ENCODE measurements around the gene TECPR2. TPM values are rescaled to one million over a fixed set of nuclear protein-coding genes. Genes with fewer than 3 reads are reported as not detected.

Gene TECPR2
- total RNA-seq, 2 experiments from 2014 or later: 9.8 to 10.2 TPM

DNA sequence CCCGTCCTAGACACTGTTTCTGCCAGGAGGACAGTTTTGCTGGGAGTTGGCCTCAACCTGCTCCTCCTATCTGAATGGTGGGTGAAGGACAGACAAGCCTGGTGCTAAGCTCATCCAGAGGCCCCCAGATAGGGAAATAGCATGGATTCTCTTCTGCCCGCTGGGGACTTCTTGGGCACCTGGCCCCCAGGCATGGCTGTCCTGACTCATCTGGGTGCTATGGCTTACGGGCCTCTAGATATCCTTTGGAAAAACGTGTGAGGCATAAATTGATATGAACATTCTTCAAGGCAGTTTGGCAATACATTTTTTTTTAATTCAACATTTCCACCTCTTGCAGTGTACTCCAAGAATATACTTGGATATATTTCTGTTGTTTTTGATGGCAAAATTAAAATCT is 8.6 kb downstream of the TECPR2 start:
- H3K4me3 Mint-ChIP-seq: no peak overlapping the region
- no peak for DNase-seq
- POLR2A ChIA-PET: no interaction called here

GRCh38 chr14:102373110-102373509 is 10.4 kb downstream of the TECPR2 start:
- POLR2A ChIA-PET: no interaction called here
- Mint-ChIP-seq H3K4me3 (no peak overlapping the region), H3K27me3 (no peaks in the 10 kb centered on the region), H3K4me1 (peaks cover 20% of the 10 kb centered on the region), H3K27ac (no peak overlapping the region), H3K36me3 (peaks cover 3% of the 10 kb centered on the region), H3K9me3 (no peaks in the 10 kb centered on the region)
- DNase-seq (no peak), ATAC-seq (ENCODE audit: low read depth) (no peak)

More for the DNA sequence above, 8.6 kb downstream of the TECPR2 start:
- H3K9me3 Mint-ChIP-seq: no peaks in the 10 kb centered on the region
- H3K27me3 Mint-ChIP-seq: no peaks in the 10 kb centered on the region
- no peak overlapping the region for H3K27ac Mint-ChIP-seq
- ATAC-seq (ENCODE audit: low read depth): no peak
- peaks cover 19% of the 10 kb centered on the region for H3K4me1 Mint-ChIP-seq
- peaks cover 3% of the 10 kb centered on the region for H3K36me3 Mint-ChIP-seq

DNA sequence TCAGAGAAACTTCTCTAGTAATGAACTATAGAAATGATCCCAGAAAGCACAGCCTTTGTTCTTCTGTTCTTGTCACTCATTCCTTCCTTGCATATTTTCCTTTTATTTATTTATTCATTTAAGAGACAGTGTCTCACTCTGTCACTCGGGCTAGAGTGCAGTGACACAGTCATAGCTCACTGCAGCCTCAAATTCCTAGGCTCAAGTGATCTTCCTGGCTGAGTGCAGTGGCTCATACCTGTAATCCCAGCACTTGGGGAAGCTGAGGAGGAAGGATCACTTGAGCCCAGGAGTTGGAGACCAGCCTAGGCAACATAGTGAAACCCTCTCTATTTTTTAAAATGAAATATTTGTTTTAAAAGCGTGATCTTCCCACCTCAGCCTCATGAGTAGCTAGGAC is 11.5 kb downstream of the TECPR2 start:
- no peaks in the 10 kb centered on the region for H3K27me3 Mint-ChIP-seq
- DNase-seq: no peak
- no peak for ATAC-seq (ENCODE audit: low read depth)
- peaks cover 16% of the 10 kb centered on the region for H3K4me1 Mint-ChIP-seq
- POLR2A ChIA-PET: no interaction called here
- H3K27ac Mint-ChIP-seq: no peak overlapping the region
- H3K4me3 Mint-ChIP-seq: no peak overlapping the region
- no peaks in the 10 kb centered on the region for H3K9me3 Mint-ChIP-seq
- peaks cover 3% of the 10 kb centered on the region for H3K36me3 Mint-ChIP-seq

GRCh38 chr14:102375119-102375518 is 12.4 kb downstream of the TECPR2 start:
- POLR2A ChIA-PET: no interaction called here
- no peak for ATAC-seq (ENCODE audit: low read depth)
- peaks cover 15% of the 10 kb centered on the region for H3K4me1 Mint-ChIP-seq
- H3K27ac Mint-ChIP-seq: no peak overlapping the region
- no peak overlapping the region for H3K4me3 Mint-ChIP-seq
- no peaks in the 10 kb centered on the region for H3K27me3 Mint-ChIP-seq
- H3K9me3 Mint-ChIP-seq: no peaks in the 10 kb centered on the region
- no peak for DNase-seq
- H3K36me3 Mint-ChIP-seq: peaks cover 5% of the 10 kb centered on the region

DNA sequence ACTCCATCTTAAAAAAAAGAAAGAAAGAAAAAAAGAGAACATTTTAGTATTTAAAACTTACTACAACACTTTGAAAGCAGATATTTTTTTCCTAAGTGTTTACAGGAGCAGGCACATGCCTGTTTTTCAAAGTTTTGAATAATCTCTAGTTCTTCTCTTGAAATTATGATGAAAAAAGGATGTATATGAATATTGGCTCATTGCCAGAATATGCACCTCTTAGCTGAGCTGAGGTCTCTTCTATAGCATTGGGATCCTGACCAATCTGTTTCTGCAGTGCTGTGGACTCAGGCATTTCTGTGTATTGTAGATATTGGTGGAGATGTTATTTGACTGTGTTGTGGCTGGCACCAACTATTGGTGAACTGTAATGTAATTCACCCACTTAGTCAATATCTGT is 15.0 kb downstream of the TECPR2 start:
- DNase-seq (no peak), ATAC-seq (ENCODE audit: low read depth) (no peak)
- H3K27me3 Mint-ChIP-seq: no peaks in the 10 kb centered on the region
- peaks cover 4% of the 10 kb centered on the region for H3K36me3 Mint-ChIP-seq
- POLR2A ChIA-PET: no interaction called here
- H3K9me3 Mint-ChIP-seq: no peaks in the 10 kb centered on the region
- H3K4me1 Mint-ChIP-seq: peaks cover 12% of the 10 kb centered on the region
- H3K27ac Mint-ChIP-seq: no peak overlapping the region
- no peak overlapping the region for H3K4me3 Mint-ChIP-seq

DNA sequence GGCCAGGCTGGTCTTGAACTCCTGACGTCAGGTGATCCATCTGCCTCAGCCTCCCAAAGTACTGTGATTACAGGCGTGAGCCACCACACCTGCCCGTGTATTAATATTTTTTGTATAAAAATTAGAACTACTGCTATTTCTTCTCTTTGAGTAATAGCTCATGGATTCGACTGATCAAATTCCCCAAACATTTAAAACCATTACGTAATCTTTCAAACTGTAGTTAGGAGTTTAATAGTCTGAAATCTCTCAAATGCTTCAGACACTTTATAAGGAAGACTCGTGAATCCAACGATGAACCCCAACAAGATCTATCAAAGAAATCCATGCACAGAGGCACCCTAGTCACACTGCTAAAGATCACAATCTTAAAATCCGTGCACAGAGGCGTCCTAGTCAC is 16.1 kb downstream of the TECPR2 start:
- POLR2A ChIA-PET: no interaction called here
- DNase-seq (no peak), ATAC-seq (ENCODE audit: low read depth) (no peak)
- H3K4me1 Mint-ChIP-seq: peaks cover 12% of the 10 kb centered on the region
- H3K27me3 Mint-ChIP-seq: no peaks in the 10 kb centered on the region
- no peak overlapping the region for H3K27ac Mint-ChIP-seq
- peaks cover 4% of the 10 kb centered on the region for H3K36me3 Mint-ChIP-seq
- H3K9me3 Mint-ChIP-seq: no peaks in the 10 kb centered on the region
- H3K4me3 Mint-ChIP-seq: no peak overlapping the region

DNA sequence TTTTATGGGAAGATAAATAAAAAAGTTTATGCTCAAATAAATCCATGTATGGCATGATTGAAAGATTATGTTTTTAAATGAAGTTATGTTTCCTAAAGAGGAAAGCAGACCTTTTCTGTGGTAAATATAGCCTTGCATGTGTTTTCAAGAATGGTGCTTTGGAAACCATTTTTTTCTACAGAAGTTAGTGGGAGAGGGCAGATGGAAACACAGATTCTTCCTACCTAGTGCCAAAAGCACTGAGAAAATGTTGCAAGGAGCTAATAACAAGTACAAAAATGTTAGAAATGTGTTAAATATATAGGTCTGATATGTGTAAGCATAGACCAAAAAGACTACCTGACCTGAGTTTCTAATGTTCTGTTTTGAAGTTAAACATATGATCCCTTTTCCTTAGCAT is 24.3 kb downstream of the TECPR2 start:
- ATAC-seq (ENCODE audit: low read depth) (no peak), DNase-seq (no peak)
- Mint-ChIP-seq H3K4me3 (no peak overlapping the region), H3K27me3 (no peaks in the 10 kb centered on the region), H3K4me1 (no peaks in the 10 kb centered on the region), H3K9me3 (no peaks in the 10 kb centered on the region), H3K36me3 (peaks cover 10% of the 10 kb centered on the region), H3K27ac (no peak overlapping the region)
- POLR2A ChIA-PET: no interaction called here

DNA sequence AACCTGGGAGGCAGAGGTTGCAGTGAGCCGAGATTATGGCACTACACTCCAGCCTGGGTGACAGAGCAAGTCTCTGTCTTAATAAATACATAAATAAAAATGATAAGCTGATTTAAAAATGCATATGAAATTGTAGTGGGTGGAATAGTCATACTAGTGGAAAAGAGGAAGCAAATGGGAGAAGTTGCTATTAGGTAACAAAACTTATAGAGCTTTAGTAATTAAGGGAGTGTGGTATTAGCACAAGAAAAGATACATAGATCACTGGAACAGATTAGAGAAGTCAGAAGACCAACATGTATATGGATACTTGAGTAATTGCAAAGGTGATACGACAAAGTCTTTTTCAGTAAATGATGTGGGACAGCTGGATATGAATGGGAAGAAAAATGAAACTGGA is 26.5 kb downstream of the TECPR2 start:
- no peak overlapping the region for H3K27ac Mint-ChIP-seq
- ATAC-seq (ENCODE audit: low read depth): no peak
- H3K4me1 Mint-ChIP-seq: peaks cover 2% of the 10 kb centered on the region
- POLR2A ChIA-PET: no interaction called here
- DNase-seq: no peak
- peaks cover 16% of the 10 kb centered on the region for H3K36me3 Mint-ChIP-seq
- no peaks in the 10 kb centered on the region for H3K27me3 Mint-ChIP-seq
- no peak overlapping the region for H3K4me3 Mint-ChIP-seq
- H3K9me3 Mint-ChIP-seq: peaks cover 1% of the 10 kb centered on the region

DNA sequence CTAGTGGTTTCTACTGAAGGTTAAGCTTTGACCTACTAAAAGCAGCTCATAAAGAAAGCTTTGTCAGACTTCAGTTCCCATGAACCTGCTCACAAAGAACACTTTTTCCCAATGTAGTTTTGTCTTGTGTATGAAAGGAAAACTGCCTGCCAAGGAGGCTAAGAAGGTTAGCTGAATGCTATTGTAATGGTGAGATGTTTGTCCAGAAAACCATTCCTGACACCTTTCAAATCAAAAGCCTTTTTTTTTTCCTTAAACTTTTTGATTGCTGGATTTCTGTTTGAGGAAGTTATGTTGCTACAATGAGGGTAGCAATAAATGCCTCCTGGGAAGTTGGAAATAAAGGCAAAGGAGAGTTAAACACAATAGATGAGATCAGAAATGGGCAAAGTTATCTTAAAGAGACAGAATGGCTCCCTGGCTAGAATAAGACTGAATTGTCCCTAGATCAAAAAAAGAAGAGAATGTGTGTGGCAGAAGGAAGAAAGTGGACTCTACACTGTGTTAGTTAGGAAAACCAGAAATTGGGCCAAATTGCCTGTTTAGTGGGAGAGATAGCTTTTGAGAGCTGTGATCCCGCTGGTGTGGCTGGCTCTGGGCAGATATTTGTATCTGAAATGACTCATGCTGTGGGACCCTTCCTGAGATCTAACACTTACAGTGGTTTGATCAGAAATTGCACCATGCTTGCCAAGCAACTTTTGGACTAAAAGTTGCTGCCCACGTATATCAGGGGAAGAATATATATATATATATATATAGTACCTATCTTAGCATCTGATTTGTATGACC is 27.5 kb downstream of the TECPR2 start:
- POLR2A ChIA-PET: no interaction called here

DNA sequence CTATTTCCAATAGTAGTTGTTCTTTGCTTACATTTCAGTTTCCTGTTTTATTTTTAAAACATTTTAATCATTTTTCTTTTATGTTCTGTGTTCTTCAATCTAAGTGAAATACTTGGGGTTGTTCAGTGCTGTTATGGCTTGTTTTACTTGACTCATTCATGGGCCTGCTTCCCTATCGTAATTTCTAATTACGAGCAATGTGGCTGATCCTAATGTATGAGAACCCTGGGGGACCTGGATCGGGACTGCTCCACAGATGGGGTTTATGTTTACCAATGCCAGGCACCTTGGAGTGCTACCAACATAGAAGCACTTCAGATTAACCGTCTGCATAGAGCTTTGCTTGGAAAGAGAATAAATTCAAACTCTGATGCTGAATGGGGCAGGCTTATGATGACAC is 29.8 kb downstream of the TECPR2 start:
- H3K27ac Mint-ChIP-seq: no peak overlapping the region
- no peak for DNase-seq
- H3K36me3 Mint-ChIP-seq: peaks cover 30% of the 10 kb centered on the region
- POLR2A ChIA-PET: no interaction called here
- ATAC-seq (ENCODE audit: low read depth): no peak
- no peak overlapping the region for H3K4me3 Mint-ChIP-seq
- no peaks in the 10 kb centered on the region for H3K27me3 Mint-ChIP-seq
- peaks cover 6% of the 10 kb centered on the region for H3K4me1 Mint-ChIP-seq
- peaks cover 6% of the 10 kb centered on the region for H3K9me3 Mint-ChIP-seq

More for the DNA sequence above, 27.5 kb downstream of the TECPR2 start:
- no peak overlapping the region for H3K27ac Mint-ChIP-seq
- no peak overlapping the region for H3K4me3 Mint-ChIP-seq
- ATAC-seq (ENCODE audit: low read depth) (no peak), DNase-seq (no peak)
- peaks cover 6% of the 10 kb centered on the region for H3K4me1 Mint-ChIP-seq
- H3K9me3 Mint-ChIP-seq: peaks cover 1% of the 10 kb centered on the region
- no peaks in the 10 kb centered on the region for H3K27me3 Mint-ChIP-seq
- peaks cover 16% of the 10 kb centered on the region for H3K36me3 Mint-ChIP-seq

DNA sequence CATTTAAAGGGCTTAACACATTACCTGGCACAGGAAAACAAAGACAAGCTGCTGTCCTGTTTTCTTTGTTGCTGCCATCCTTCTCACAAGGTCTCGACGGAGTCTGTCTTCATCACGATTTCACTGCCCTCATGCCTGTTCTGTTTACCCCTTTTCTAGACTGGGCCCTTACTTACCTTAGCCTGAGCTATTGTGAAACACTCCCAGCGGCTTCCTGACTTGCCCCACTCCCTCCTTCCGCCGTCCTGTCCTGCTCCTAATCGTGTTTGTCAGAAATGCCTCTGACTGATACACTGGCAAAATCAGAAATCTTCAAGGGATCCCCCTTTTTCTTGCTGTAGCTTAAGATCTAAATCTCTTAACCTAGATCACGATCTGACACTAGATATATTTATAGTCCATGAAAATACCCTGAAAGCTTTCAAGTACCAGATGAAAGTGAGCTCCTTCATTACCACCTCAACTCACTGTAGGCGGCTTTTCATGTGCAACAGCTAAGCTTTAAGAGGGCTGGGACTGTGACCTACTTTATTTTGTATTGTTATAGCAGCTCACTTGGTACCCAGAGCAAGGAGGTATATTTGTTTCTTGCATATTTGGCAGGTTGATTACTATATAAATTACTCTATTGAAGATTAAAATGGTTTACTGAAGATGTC is 32.1 kb downstream of the TECPR2 start:
- no peaks in the 10 kb centered on the region for H3K27me3 Mint-ChIP-seq
- H3K4me1 Mint-ChIP-seq: peaks cover 6% of the 10 kb centered on the region
- peak overlapping the region; percentile 60 for H3K4me3 Mint-ChIP-seq
- peaks cover 14% of the 10 kb centered on the region for H3K9me3 Mint-ChIP-seq
- POLR2A ChIA-PET: interaction anchor here (0.6 to 0.7 kb wide), 3 partner anchors 32 to 86 kb away, joined by 3 to 4 read pairs (median 4); partner anchors contain the start of genes CINP and TECPR2
- ATAC-seq (ENCODE audit: low read depth) (peak; percentile 42), DNase-seq (no peak)
- peak overlapping the region; percentile 44 for H3K27ac Mint-ChIP-seq
- peaks cover 39% of the 10 kb centered on the region for H3K36me3 Mint-ChIP-seq

- ATAC-seq (ENCODE audit: low read depth): no peak
- Mint-ChIP-seq H3K9me3 (peaks cover 14% of the 10 kb centered on the region), H3K4me1 (peaks cover 6% of the 10 kb centered on the region), H3K36me3 (peaks cover 34% of the 10 kb centered on the region), H3K27me3 (no peaks in the 10 kb centered on the region), H3K27ac (no peak overlapping the region), H3K4me3 (no peak overlapping the region)
- POLR2A ChIA-PET: no interaction called here
- DNase-seq: no peak
These were observed 33.8 kb downstream of the TECPR2 start for GRCh38 chr14:102396521-102396920.

- DNase-seq (no peak), ATAC-seq (ENCODE audit: low read depth) (no peak)
- Mint-ChIP-seq H3K36me3 (peaks cover 30% of the 10 kb centered on the region), H3K4me3 (no peak overlapping the region), H3K27me3 (no peaks in the 10 kb centered on the region), H3K4me1 (no peaks in the 10 kb centered on the region), H3K9me3 (peaks cover 23% of the 10 kb centered on the region), H3K27ac (no peak overlapping the region)
- POLR2A ChIA-PET: no interaction called here
These were observed 40.3 kb downstream of the TECPR2 start for GRCh38 chr14:102403028-102403427.

DNA sequence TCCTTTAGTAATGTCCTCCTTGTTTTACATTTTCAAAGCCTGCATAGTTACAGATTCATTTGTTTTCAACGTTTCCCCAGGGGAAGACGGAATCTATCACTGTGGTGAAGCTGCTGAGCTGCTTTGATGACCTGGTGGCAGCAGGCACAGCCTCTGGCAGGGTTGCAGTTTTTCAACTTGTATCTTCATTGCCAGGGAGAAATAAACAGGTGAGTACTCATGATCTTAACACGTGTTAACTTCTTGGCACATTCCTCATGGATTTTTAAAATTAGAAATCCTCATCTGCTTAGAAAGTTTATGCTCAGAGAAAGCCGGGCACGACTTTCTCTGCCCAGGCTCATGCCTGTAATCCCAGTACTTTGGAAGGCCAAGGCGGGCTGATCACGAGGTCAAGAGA is 44.5 kb downstream of the TECPR2 start:
- H3K4me3 Mint-ChIP-seq: no peak overlapping the region
- no peak for ATAC-seq (ENCODE audit: low read depth)
- POLR2A ChIA-PET: no interaction called here
- H3K27ac Mint-ChIP-seq: no peak overlapping the region
- H3K36me3 Mint-ChIP-seq: peaks cover 22% of the 10 kb centered on the region
- H3K9me3 Mint-ChIP-seq: peaks cover 14% of the 10 kb centered on the region
- H3K4me1 Mint-ChIP-seq: peaks cover 5% of the 10 kb centered on the region
- no peaks in the 10 kb centered on the region for H3K27me3 Mint-ChIP-seq
- no peak for DNase-seq
